SJCRH30 (cell line): ENCODE results near the gene EPHA1. TPM values are rescaled to one million over a fixed set of nuclear protein-coding genes. Genes with fewer than 3 reads are reported as not detected.
A peak's percentile ranks its signal among the peaks of the same experiment; 100 is the strongest.
"Not testable (repeated sequence)": the region's sequence is repeated elsewhere in the genome, so short reads cannot be mapped to it uniquely, and the experiment has no call there.

Experiments used
- DNase-seq, 2 experiments: peaks; one replicate each; pipeline ENCODE4 v3.0.0-alpha.2; 2015 to 2020
- H3K27ac ChIP-seq: fragments of 250-450 bp; sonication (Bioruptor Pico); 2 replicates; pipeline ENCODE4 v1.5.1; 2020; ENCODE audit warnings: mild to moderate bottlenecking, moderate library complexity
- H3K27me3 ChIP-seq: fragments of 250-450 bp; sonication (Bioruptor Pico); 2 replicates; pipeline ENCODE4 v1.5.1; 2020; ENCODE audit warnings: mild to moderate bottlenecking, moderate library complexity
- H3K36me3 ChIP-seq: fragments of 250-450 bp; sonication (Bioruptor Pico); 2 replicates; pipeline ENCODE4 v1.5.1; 2020; ENCODE audit warnings: mild to moderate bottlenecking, moderate library complexity
- H3K4me1 ChIP-seq: fragments of 250-450 bp; sonication (Bioruptor Pico); 2 replicates; pipeline ENCODE4 v1.5.1; 2020; ENCODE audit warnings: mild to moderate bottlenecking, moderate library complexity
- H3K4me3 ChIP-seq: fragments of 250-450 bp; sonication (Bioruptor Pico); 2 replicates; pipeline ENCODE4 v1.5.1; 2020; ENCODE audit warnings: mild to moderate bottlenecking, moderate library complexity
- H3K9me3 ChIP-seq: fragments of 250-450 bp; sonication (Bioruptor Pico); replicated peaks from 2 replicates; pipeline ENCODE4 v1.5.1; 2020; ENCODE audit warnings: mild to moderate bottlenecking, moderate library complexity
- total RNA-seq: library from RNA; depleted of rRNA; stranded (reverse); fragments of >200 nt; shearing (Covaris generic); gene quantifications from 2 replicates; pipeline ENCODE4 v1.2.3, GENCODE V29; 2014

The EPHA1 gene
- total RNA-seq, 1 experiment from 2014 or later, result 0.32 TPM

- H3K4me1 ChIP-seq, result no peaks in the 10 kb centered on the region
- no peak within 1 kb of the TSS for H3K4me3 ChIP-seq
- peaks cover 19% of the 10 kb centered on the region; the same call in 1 of the 2 replicates for H3K27me3 ChIP-seq
- H3K9me3 ChIP-seq, result no peaks in the 10 kb centered on the region
- no peaks in the 10 kb centered on the region for H3K36me3 ChIP-seq
- no peak within 1 kb of the TSS for H3K27ac ChIP-seq
- no peak for DNase-seq
Measured at GRCh38 chr7:143443153-143443552, 34.5 kb upstream of the EPHA1 start, which contains the start of gene TAS2R60. Gene TAS2R60, plus strand, starts transcription at chr7:143443453. Its CDS starts 0 bp downstream, at chr7:143443453.

GRCh38 chr7:143439866-143440265 is 31.2 kb upstream of the EPHA1 start:
- no peak for DNase-seq
- Histone ChIP-seq H3K4me3 (no peak overlapping the region), H3K27ac (no peak overlapping the region), H3K4me1 (no peaks in the 10 kb centered on the region), H3K36me3 (no peaks in the 10 kb centered on the region), H3K27me3 (peaks cover 9% of the 10 kb centered on the region; the same call in 1 of the 2 replicates), H3K9me3 (no peaks in the 10 kb centered on the region)

GRCh38 chr7:143437578-143437977 is 28.9 kb upstream of the EPHA1 start:
- Histone ChIP-seq H3K4me3 (no peak overlapping the region), H3K27me3 (peaks cover 5% of the 10 kb centered on the region; the same call in 1 of the 2 replicates), H3K4me1 (no peaks in the 10 kb centered on the region), H3K9me3 (no peaks in the 10 kb centered on the region), H3K36me3 (no peaks in the 10 kb centered on the region), H3K27ac (no peak overlapping the region)
- DNase-seq, result no peak

- DNase-seq, result no peak
- H3K36me3 ChIP-seq, result no peaks in the 10 kb centered on the region
- H3K9me3 ChIP-seq, result no peaks in the 10 kb centered on the region
- H3K27me3 ChIP-seq, result peaks cover 5% of the 10 kb centered on the region; the same call in 1 of the 2 replicates
- H3K4me3 ChIP-seq, result no peak overlapping the region
- H3K27ac ChIP-seq, result no peak overlapping the region
- no peaks in the 10 kb centered on the region for H3K4me1 ChIP-seq
Measured at GRCh38 chr7:143436325-143436946, 27.8 kb upstream of the EPHA1 start.

GRCh38 chr7:143435266-143435665 is 26.6 kb upstream of the EPHA1 start:
- Histone ChIP-seq H3K36me3 (no peaks in the 10 kb centered on the region), H3K27ac (no peak overlapping the region), H3K4me1 (no peaks in the 10 kb centered on the region), H3K9me3 (no peaks in the 10 kb centered on the region), H3K4me3 (no peak overlapping the region), H3K27me3 (no peaks in the 10 kb centered on the region; the same call in 1 of the 2 replicates)
- no peak for DNase-seq

- H3K9me3 ChIP-seq, result no peaks in the 10 kb centered on the region
- no peak overlapping the region for H3K4me3 ChIP-seq
- no peak overlapping the region for H3K27ac ChIP-seq
- H3K27me3 ChIP-seq, result no peaks in the 10 kb centered on the region; the same call in 1 of the 2 replicates
- peak in 1 of 2 experiments; percentile 7 for DNase-seq
- H3K4me1 ChIP-seq, result no peaks in the 10 kb centered on the region
- H3K36me3 ChIP-seq, result no peaks in the 10 kb centered on the region
Measured at GRCh38 chr7:143434660-143435059, 26.0 kb upstream of the EPHA1 start.

- no peak overlapping the region for H3K27ac ChIP-seq
- H3K4me3 ChIP-seq, result no peak overlapping the region
- no peaks in the 10 kb centered on the region for H3K4me1 ChIP-seq
- H3K27me3 ChIP-seq, result no peaks in the 10 kb centered on the region; the same call in 1 of the 2 replicates
- H3K9me3 ChIP-seq, result no peaks in the 10 kb centered on the region
- DNase-seq, result no peak
- no peaks in the 10 kb centered on the region for H3K36me3 ChIP-seq
Measured at GRCh38 chr7:143433759-143434158, 25.1 kb upstream of the EPHA1 start.

- no peak overlapping the region for H3K4me3 ChIP-seq
- no peaks in the 10 kb centered on the region for H3K9me3 ChIP-seq
- no peak for DNase-seq
Measured at GRCh38 chr7:143431109-143431508, 22.5 kb upstream of the EPHA1 start.

GRCh38 chr7:143429770-143430698 is 21.4 kb upstream of the EPHA1 start:
- H3K36me3 ChIP-seq, result no peaks in the 10 kb centered on the region
- H3K27ac ChIP-seq, result no peak overlapping the region
- no peaks in the 10 kb centered on the region for H3K9me3 ChIP-seq
- H3K4me3 ChIP-seq, result no peak overlapping the region
- no peak for DNase-seq
- no peaks in the 10 kb centered on the region for H3K4me1 ChIP-seq
- H3K27me3 ChIP-seq, result no peaks in the 10 kb centered on the region; the same call in 1 of the 2 replicates

More at GRCh38 chr7:143431109-143431508, 22.5 kb upstream of the EPHA1 start:
- Histone ChIP-seq H3K27ac (no peak overlapping the region), H3K36me3 (no peaks in the 10 kb centered on the region), H3K27me3 (no peaks in the 10 kb centered on the region; the same call in 1 of the 2 replicates), H3K4me1 (no peaks in the 10 kb centered on the region)

GRCh38 chr7:143426479-143427142 is 18.0 kb upstream of the EPHA1 start:
- DNase-seq, result no peak
- Histone ChIP-seq H3K9me3 (no peaks in the 10 kb centered on the region), H3K27me3 (no peaks in the 10 kb centered on the region), H3K4me3 (no peak overlapping the region), H3K4me1 (peaks cover 2% of the 10 kb centered on the region; the same call in 1 of the 2 replicates), H3K27ac (no peak overlapping the region), H3K36me3 (no peaks in the 10 kb centered on the region)

- not testable (repeated sequence) for H3K9me3 ChIP-seq, DNase-seq, H3K4me3 ChIP-seq, H3K36me3 ChIP-seq, H3K27me3 ChIP-seq, H3K4me1 ChIP-seq, H3K27ac ChIP-seq
Measured at GRCh38 chr7:143424476-143424875, 15.8 kb upstream of the EPHA1 start.

GRCh38 chr7:143422033-143422432 is 13.4 kb upstream of the EPHA1 start:
- Histone ChIP-seq H3K27ac (no peak overlapping the region), H3K27me3 (no peaks in the 10 kb centered on the region), H3K4me3 (no peak overlapping the region), H3K36me3 (no peaks in the 10 kb centered on the region), H3K4me1 (peaks cover 2% of the 10 kb centered on the region; the same call in 1 of the 2 replicates), H3K9me3 (no peaks in the 10 kb centered on the region; the same call in 1 of the 2 replicates)
- DNase-seq, result peak; percentile 80 to 85

- H3K4me1 ChIP-seq, DNase-seq, H3K9me3 ChIP-seq, H3K27ac ChIP-seq, H3K36me3 ChIP-seq, H3K4me3 ChIP-seq, H3K27me3 ChIP-seq: not testable (repeated sequence)
Measured at GRCh38 chr7:143420624-143421023, 12.0 kb upstream of the EPHA1 start.

GRCh38 chr7:143419880-143420279 is 11.2 kb upstream of the EPHA1 start:
- Histone ChIP-seq H3K27ac (no peak overlapping the region), H3K27me3 (0 out of 2 replicates have a peak, but pooled peaks cover 8% of the 10 kb centered on the region), H3K4me3 (no peak overlapping the region), H3K36me3 (no peaks in the 10 kb centered on the region), H3K9me3 (no peaks in the 10 kb centered on the region; the same call in 1 of the 2 replicates), H3K4me1 (peaks cover 2% of the 10 kb centered on the region; the same call in 1 of the 2 replicates)
- no peak for DNase-seq
